ENCODE measurements around the gene TOMM20.

- no peak for TF ChIP-seq CTCF (IDR thresholded peaks at IDR 0.05)
- TF ChIP-seq REST (IDR thresholded peaks at IDR 0.05; ENCODE audit: insufficient read depth in 1 of 2, low read depth in 2 of 2, low read length in 1 of 2): no peak
Observed at GRCh38 chr1:235160383-235160956, 31.8 kb upstream of the TOMM20 start.
